ENCODE results near the gene PLEKHG5.

- TF ChIP-seq CTCF (conservative IDR thresholded peaks at IDR 0.05; ENCODE audit: low read depth, low read length) = no peak
- no peak for TF ChIP-seq EZH2 (IDR thresholded peaks at IDR 0.05; ENCODE audit: low read length, unreplicated experiment)
Measured at GRCh38 chr1:6499296-6499695, 7.8 kb upstream of the PLEKHG5 start.

All from PC-3 (cell line).